A673 (cell line): ENCODE data around the gene AHRR. TPM values are rescaled to one million over a fixed set of nuclear protein-coding genes. Genes with fewer than 3 reads are reported as not detected.

Experiments
- BruUV-seq: library from RNA; stranded (reverse); fragments of 400-500 nt; replicated peaks from 2 replicates; lab custom pipeline; 2021; lab: Mats Ljungman, UMichigan
- CTCF ChIA-PET: fragments of 300-600 bp; sonication (Branson Sonifier 250); formaldehyde crosslinking; loops from one replicate; lab custom pipeline; 2022; ENCODE audit warnings: antibody characterized with exemption; lab: Charles Lee
- POLR2A ChIA-PET: fragments of 300-600 bp; sonication (Branson Sonifier 250); formaldehyde crosslinking; loops from one replicate; lab custom pipeline; 2022; ENCODE audit warnings: antibody characterized with exemption; ENCODE audit not compliant: low non-redundant PET; lab: Charles Lee
- DNase-seq: peaks from one replicate; pipeline ENCODE4 v3.0.0-alpha.2; 2015; ENCODE audit warnings: low spot score
- H3K27ac ChIP-seq: fragments of 200-600 bp; sonication (generic); 2 replicates; pipeline ENCODE4 v1.5.1; 2016; ENCODE audit warnings: mixed run types, low read depth, mild to moderate bottlenecking, mixed read lengths, antibody characterized with exemption, low read length; ENCODE audit not compliant: poor library complexity, severe bottlenecking
- H3K27me3 ChIP-seq: fragments of 200-600 bp; sonication (generic); replicated peaks from 2 replicates; pipeline ENCODE4 v1.6.1; 2017; ENCODE audit warnings: mixed run types, low read depth, mild to moderate bottlenecking, mixed read lengths, antibody characterized with exemption, low read length; ENCODE audit not compliant: insufficient read depth, poor library complexity
- H3K36me3 ChIP-seq: fragments of 200-600 bp; sonication (generic); 2 replicates; pipeline ENCODE4 v1.6.1; 2016; ENCODE audit warnings: mixed run types, mild to moderate bottlenecking, mixed read lengths, antibody characterized with exemption, low read length; ENCODE audit not compliant: insufficient read depth, poor library complexity, severe bottlenecking
- H3K4me1 ChIP-seq: fragments of 200-600 bp; sonication (generic); 2 replicates; pipeline ENCODE4 v1.6.1; 2017; ENCODE audit warnings: mixed run types, mild to moderate bottlenecking, mixed read lengths, antibody characterized with exemption, low read length; ENCODE audit not compliant: insufficient read depth, poor library complexity, severe bottlenecking
- H3K4me3 ChIP-seq: fragments of 200-600 bp; sonication (generic); 2 replicates; pipeline ENCODE4 v1.5.1; 2016; ENCODE audit warnings: low read depth, mixed run types, mild to moderate bottlenecking, mixed read lengths, low read length; ENCODE audit not compliant: poor library complexity, severe bottlenecking
- H3K9me3 ChIP-seq: fragments of 200-600 bp; sonication (generic); 2 replicates; pipeline ENCODE4 v1.6.1; 2016; ENCODE audit warnings: mixed run types, low read depth, mild to moderate bottlenecking, mixed read lengths, antibody characterized with exemption, low read length; ENCODE audit not compliant: poor library complexity, severe bottlenecking
- EZH2 ChIP-seq: fragments of 200-600 bp; sonication (generic); IDR thresholded peaks from 2 replicates; pipeline ENCODE4 v1.6.1; 2017; ENCODE audit warnings: borderline replicate concordance, low read depth, mild to moderate bottlenecking, mixed read lengths, antibody characterized with exemption, low read length; ENCODE audit not compliant: poor library complexity, severe bottlenecking
- intact Hi-C: fragments of 100-400 bp; cut with micrococcal nuclease; formaldehyde crosslinking; loops from one replicate; pipeline ENCODE4 v1.10.0; 2022; ENCODE audit not compliant: unreplicated experiment
- total RNA-seq: library from RNA; stranded (reverse); gene quantifications from 2 replicates; pipeline ENCODE4 v1.2.3, GENCODE V29; 2021
- TF ChIP-seq, protein P1 (sequence below): fragments of 300-800, 200-600 bp; sonication (generic); conservative IDR thresholded peaks from 2 replicates; pipeline ENCODE4 v1.5.1; 2017; ENCODE audit warnings: low read depth, mild to moderate bottlenecking, antibody characterized with exemption, low read length, moderate library complexity, mixed read lengths

AHRR gene
- total RNA-seq, 1 experiment from 2014 or later = 2.2 TPM

DNA sequence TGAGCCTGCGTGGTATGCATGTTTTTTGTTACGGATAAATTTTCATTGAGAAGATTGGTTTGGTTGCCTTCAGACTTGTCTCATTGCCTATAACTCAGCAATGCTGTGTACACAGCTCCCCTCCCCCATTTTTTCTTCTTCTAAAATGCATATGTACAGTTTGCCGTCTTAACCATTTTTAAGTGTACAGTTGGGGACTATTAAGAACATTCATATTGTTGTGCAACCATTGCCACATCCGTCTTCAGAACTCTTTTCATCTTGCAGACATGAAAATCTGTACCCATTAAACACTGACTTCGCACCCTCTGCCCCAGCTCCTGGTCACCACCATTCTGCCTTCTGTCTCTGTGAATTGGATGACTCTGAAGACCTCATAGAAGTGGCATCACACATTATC lies 127.6 kb downstream of the AHRR start:
- no peaks in the 10 kb centered on the region for H3K27me3 ChIP-seq
- peaks cover 76% of the 10 kb centered on the region for H3K36me3 ChIP-seq
- POLR2A ChIA-PET = no interaction called here
- H3K27ac ChIP-seq = no peak overlapping the region
- peaks cover 10% of the 10 kb centered on the region for H3K9me3 ChIP-seq
- no peak overlapping the region for H3K4me3 ChIP-seq
- no peak for DNase-seq
- H3K4me1 ChIP-seq = peaks cover 4% of the 10 kb centered on the region
- CTCF ChIA-PET = no interaction called here
- TF ChIP-seq EZH2 = no peak
- BruUV-seq = no TSS peak
- intact Hi-C loops = no loop called here

- Histone ChIP-seq H3K27ac (no peak overlapping the region), H3K4me1 (no peaks in the 10 kb centered on the region), H3K27me3 (no peaks in the 10 kb centered on the region), H3K36me3 (peaks cover 78% of the 10 kb centered on the region), H3K4me3 (no peak overlapping the region), H3K9me3 (peaks cover 10% of the 10 kb centered on the region)
- BruUV-seq = no TSS peak
- TF ChIP-seq, protein P1, sequence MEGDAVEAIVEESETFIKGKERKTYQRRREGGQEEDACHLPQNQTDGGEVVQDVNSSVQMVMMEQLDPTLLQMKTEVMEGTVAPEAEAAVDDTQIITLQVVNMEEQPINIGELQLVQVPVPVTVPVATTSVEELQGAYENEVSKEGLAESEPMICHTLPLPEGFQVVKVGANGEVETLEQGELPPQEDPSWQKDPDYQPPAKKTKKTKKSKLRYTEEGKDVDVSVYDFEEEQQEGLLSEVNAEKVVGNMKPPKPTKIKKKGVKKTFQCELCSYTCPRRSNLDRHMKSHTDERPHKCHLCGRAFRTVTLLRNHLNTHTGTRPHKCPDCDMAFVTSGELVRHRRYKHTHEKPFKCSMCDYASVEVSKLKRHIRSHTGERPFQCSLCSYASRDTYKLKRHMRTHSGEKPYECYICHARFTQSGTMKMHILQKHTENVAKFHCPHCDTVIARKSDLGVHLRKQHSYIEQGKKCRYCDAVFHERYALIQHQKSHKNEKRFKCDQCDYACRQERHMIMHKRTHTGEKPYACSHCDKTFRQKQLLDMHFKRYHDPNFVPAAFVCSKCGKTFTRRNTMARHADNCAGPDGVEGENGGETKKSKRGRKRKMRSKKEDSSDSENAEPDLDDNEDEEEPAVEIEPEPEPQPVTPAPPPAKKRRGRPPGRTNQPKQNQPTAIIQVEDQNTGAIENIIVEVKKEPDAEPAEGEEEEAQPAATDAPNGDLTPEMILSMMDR = no peak
- no peak for TF ChIP-seq EZH2
- intact Hi-C loops = no loop called here
- CTCF ChIA-PET = no interaction called here
- POLR2A ChIA-PET = no interaction called here
- no peak for DNase-seq
Measured at GRCh38 chr5:451587-452458, 130.3 kb downstream of the AHRR start.

DNA sequence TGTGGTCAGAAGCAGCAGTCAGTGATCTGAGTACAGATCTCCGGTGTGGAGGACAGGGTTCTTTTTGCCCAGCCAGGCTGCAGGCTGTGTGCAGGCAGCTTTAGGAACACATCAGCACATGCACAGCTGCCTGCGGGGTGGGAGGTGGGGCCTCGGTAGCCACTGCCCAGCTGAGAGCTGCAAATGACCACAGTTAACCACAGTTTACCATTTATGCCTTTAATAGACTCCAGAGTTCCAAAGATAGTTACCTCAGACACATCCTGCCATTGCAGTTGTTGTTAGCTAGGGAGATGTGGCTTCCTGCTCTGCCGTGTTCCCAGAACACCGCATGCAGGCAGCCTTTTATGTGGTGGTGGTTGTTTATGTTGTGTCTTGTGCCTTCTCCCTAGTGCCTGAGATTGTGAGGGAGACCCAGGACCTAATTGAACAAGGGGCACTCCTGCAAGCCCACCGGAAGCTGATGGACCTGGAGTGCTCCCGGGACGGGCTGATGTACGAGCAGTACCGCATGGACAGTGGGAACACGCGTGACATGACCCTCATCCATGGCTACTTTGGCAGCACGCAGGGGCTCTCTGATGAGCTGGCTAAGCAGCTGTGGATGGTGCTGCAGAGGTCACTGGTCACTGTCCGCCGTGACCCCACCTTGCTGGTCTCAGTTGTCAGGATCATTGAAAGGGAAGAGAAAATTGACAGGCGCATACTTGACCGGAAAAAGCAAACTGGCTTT lies 131.6 kb downstream of the AHRR start:
- H3K36me3 ChIP-seq = peaks cover 72% of the 10 kb centered on the region
- intact Hi-C loops = no loop called here
- H3K4me3 ChIP-seq = no peak overlapping the region
- ChIA-PET CTCF (no interaction called here), POLR2A (no interaction called here)
- H3K27me3 ChIP-seq = no peaks in the 10 kb centered on the region
- H3K9me3 ChIP-seq = peaks cover 10% of the 10 kb centered on the region
- no peaks in the 10 kb centered on the region for H3K4me1 ChIP-seq
- DNase-seq = no peak
- no TSS peak for BruUV-seq
- no peak overlapping the region for H3K27ac ChIP-seq
- TF ChIP-seq EZH2 = no peak
- TF ChIP-seq, protein P1 = no peak
